ENCODE data around the gene OR7E24.
A peak's percentile ranks its signal among the peaks of the same experiment; 100 is the strongest.

The OR7E24 gene

DNA sequence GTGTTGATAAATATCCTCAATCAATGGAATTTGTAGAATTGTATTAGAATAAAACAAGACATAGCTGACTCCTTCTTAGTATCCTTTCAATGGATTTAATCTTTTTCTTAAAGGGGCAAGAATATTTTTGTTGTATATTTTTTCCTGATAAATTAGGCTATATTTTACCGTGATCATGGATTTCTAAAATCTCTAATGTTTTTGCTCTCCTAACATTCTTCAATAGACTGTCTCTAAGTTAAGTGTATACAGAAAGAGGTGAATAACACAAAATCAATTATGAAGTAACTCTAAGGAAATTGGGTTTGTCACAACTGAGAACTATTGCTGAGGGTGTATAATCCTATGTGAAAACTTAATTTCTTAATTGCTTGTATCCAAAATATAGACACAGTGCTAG is at the start of gene OR7E24:
Gene OR7E24 (plus strand): TSS at position 301 of the 400 bp plus-strand sequence. CDS start 114 bp downstream, outside the sequence.
- DNase-seq, result no peak

DNA sequence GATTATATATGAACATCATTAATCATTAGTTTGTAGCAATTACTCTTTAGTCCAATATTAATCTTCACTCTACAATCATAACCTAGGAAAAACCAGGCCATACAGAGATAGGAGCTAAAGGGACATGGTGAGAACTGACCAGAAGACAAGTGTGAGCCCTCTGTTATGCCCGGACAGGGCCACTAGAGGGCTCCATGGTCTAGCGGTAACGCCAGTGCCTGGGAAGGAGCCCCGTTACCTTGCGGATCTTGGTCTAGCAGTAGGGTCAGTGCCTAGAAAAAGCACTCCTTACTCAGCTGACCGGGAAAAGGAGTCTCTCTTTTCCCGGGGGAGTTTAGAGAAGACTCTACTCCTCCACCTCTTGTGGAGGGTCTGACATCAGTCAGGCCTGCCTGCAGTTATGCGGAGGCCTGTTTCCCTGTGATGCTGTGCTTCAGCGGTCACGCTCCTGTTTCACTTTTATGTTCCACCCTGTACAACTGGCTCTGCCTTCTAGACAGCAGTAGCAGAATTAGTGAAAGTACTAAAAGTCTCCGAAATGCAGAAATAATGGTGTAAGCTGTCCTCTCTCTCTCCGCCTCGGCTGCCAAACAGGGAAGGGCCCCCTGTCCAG is 45.1 kb upstream of the OR7E24 start:
- peak; percentile 64 to 70 for DNase-seq

DNA sequence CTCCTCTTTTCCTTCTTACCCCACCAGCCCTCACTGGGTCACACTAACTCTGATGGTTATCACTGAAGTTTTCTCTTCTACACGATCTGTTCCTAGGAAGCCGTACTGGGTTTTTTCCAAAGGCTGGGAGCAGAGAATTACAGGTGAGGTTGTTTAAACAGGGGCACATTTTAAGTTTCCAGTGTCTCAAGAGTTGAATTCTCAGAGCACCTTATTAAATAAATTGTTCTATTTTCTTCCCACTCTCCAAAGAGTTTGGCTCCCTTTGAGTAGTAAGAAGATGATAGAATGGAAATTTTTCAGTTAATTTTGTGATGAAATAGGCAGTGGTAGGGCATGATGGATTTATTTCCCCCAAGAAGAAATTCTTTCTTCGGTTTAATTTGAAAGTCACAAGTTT is 31.2 kb upstream of the OR7E24 start, which contains the start of gene OR7D4:
Gene OR7D4 (minus strand): TSS at position 101 of the 400 bp plus-strand sequence. CDS start 4,752 bp downstream, outside the sequence.
- no peak for DNase-seq

DNA sequence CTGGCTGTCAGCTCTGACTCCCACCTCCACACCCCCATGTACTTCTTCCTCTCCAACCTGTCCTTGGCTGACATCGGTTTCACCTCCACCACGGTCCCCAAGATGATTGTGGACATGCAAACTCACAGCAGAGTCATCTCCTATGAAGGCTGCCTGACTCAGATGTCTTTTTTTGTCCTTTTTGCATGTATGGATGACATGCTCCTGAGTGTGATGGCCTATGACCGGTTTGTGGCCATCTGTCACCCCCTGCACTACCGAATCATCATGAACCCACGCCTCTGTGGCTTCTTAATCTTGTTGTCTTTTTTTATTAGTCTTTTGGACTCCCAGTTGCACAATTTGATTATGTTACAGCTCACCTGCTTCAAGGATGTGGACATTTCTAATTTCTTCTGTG is 506 bp downstream of the OR7E24 start:
- DNase-seq, result no peak

DNA sequence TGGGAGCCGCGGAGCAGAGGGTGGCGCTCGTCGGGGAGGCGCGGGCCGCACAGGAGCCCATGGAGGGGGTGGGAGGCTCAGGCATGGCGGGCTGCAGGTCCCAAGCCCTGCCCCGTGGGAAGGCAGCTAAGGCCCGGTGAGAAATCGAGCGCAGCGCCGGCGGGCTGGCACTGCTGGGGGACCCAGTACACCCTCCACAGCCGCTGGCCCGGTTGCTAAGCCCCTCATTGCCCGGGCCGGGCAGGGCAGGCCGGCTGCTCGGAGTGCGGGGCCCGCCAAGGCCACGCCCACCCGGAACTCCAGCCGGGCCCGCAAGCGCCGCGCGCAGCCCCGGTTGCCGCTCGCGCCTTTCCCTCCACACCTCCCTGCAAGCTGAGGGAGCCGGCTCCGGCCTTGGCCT is 32.8 kb downstream of the OR7E24 start:
- DNase-seq, result peak in 1 of 2 donors; percentile 24

DNA sequence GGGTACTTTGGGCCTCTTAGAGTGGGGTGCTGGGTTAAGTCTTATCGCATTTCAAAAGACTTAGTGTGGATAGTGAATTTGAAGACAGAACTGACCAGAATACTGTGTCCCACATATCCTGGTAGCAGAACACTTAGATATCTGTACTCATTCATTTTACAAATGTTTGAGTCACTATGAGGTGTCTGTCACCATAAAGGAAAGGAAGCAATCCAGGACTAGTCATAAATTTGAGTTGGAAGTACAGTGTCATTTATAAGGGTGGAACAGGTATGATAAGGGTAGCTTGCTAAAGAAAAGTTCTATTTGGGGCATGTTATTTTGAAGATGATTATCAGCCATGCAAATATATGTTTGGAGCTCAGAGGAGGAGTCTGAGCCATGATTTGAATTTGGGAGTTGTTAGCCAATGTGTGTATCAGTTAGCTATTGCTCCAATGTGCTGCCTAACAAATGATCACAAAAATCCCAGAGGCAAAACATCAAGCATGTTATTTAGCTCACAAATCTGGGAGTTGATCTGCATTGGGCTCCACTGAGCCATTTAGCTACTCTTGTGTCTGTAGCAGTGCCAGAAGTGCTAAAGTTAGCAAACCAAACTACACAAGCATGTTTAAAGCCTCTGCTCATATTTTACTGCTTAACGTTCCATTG is 38.6 kb downstream of the OR7E24 start:
- no peak for DNase-seq

DNA sequence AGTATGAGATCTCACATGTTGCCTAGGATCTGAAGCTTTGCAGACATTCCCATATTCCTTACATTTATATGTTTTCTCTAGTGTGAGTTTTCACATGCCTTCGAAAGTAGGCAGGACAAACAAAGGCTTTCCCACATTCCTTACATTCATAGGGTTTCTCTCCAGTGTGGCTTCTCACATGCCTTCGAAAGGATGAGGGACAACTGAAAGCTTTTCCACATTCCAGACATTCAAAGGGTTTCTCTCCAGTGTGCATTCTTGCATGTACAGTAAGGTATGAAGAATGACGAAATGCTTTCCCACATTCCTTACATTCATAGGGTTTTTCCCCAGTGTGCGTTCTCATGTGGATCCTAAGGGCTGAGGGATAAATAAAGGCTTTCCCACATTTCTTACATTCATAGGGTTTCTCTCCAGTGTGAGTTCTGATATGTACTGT is 44.7 kb downstream of the OR7E24 start:
- no peak for DNase-seq

DNA sequence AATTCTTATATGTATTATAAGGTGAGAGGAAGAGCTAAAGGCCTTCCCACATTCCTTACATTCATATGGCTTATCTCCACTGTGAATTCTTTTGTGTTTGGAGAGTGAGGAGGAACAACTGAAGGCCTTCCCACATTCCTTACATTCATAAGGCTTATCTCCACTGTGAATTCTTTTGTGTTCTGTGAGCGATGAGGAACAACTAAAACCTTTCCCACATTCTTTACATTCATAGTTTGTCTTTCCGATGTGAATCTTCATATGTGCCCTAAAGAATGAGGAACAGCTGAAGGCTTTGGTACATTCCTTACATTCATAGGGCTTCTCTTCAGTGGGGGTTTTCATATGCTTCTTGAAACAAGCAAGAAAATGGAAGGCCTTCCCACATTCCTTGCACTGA is 45.6 kb downstream of the OR7E24 start:
- DNase-seq, result no peak

All from CD4-positive, alpha-beta T cell treated with Interferon alpha-2 for 1 hour (primary cell).